NCI-H345 (cell line): Measurements from ENCODE around the gene NATD1.
A peak's percentile ranks its signal among the peaks of the same experiment; 100 is the strongest.

Experiments used
- DNase-seq: peaks from one replicate; lab custom pipeline; 2025; lab: John Stamatoyannopoulos, UW

The NATD1 gene

GRCh38 chr17:21252796-21253645 lies at the start of gene NATD1:
TSS of gene NATD1 (minus strand) at chr17:21253410. CDS start at chr17:21253264, 146 bp downstream.
- peak; percentile 76 for DNase-seq

GRCh38 chr17:21301593-21302550 lies 48.7 kb upstream of the NATD1 start:
- no peak for DNase-seq

- no peak for DNase-seq
These were observed 47.7 kb upstream of the NATD1 start for GRCh38 chr17:21300601-21301571.

GRCh38 chr17:21299981-21300600 lies 46.9 kb upstream of the NATD1 start:
- DNase-seq = no peak

- no peak for DNase-seq
These were observed 45.8 kb upstream of the NATD1 start for GRCh38 chr17:21298983-21299519.

- no peak for DNase-seq
These were observed 45.1 kb upstream of the NATD1 start for GRCh38 chr17:21298056-21298982.

- no peak for DNase-seq
These were observed 44.4 kb upstream of the NATD1 start for GRCh38 chr17:21297597-21297996.

GRCh38 chr17:21297026-21297520 lies 43.9 kb upstream of the NATD1 start:
- DNase-seq = no peak

GRCh38 chr17:21296097-21297025 lies 43.2 kb upstream of the NATD1 start:
- DNase-seq = no peak

- DNase-seq = no peak
These were observed 42.1 kb upstream of the NATD1 start for GRCh38 chr17:21295036-21295952.

- DNase-seq = no peak
These were observed 41.3 kb upstream of the NATD1 start for GRCh38 chr17:21294321-21295035.

- DNase-seq = no peak
These were observed 40.6 kb upstream of the NATD1 start for GRCh38 chr17:21293831-21294210.

GRCh38 chr17:21292867-21293830 lies 39.9 kb upstream of the NATD1 start:
- DNase-seq = no peak

- no peak for DNase-seq
These were observed 38.7 kb upstream of the NATD1 start for GRCh38 chr17:21291862-21292261.

- no peak for DNase-seq
These were observed 38.1 kb upstream of the NATD1 start for GRCh38 chr17:21291357-21291756.
